Measurements from ENCODE around the gene TBC1D4.
"Not testable (repeated sequence)": the region's sequence is repeated elsewhere in the genome, so short reads cannot be mapped to it uniquely, and the experiment has no call there.

Gene TBC1D4

GRCh38 chr13:75268481-75268880 is 213.5 kb downstream of the TBC1D4 start:
- DNase-seq (ENCODE audit: low read depth): not testable (repeated sequence)

- no peak for DNase-seq (ENCODE audit: low read depth)
Measured at GRCh38 chr13:75264611-75265010, 217.4 kb downstream of the TBC1D4 start.

DNA sequence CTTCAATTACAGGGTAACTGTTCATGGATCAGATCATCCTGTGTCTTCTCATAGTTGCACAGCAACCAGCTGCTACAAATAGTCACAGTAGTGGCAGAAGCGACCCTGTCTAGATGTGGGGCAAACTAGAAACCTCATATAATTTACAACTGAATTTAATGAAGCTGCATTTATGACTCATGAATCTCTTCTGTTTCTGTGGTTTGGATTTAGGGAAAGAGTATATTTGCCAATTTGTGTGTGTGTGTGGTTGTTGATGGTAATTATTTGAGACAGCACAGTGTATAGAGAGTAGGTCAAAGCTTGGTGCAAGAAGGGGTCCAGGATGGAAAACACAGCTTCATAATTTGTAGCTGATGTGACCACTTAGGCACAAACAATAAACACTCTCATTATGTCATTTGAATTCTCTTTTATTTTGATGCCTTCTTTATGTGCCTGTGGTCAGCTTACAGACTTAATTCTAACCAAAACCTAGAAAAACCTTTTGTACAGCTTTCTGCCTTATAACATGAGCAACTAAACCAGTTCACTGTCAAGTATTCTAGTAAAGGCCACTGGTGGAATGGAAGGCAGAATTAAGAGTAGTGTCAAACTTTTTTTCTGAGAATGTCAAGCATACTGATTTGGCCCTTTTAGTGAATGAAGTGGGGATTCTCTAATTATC is 218.1 kb downstream of the TBC1D4 start:
- DNase-seq (ENCODE audit: low read depth): no peak

GRCh38 chr13:75258159-75258782 is 223.7 kb downstream of the TBC1D4 start:
- DNase-seq (ENCODE audit: low read depth): no peak

- DNase-seq (ENCODE audit: low read depth): no peak
Measured at GRCh38 chr13:75256922-75257321, 225.0 kb downstream of the TBC1D4 start.

- DNase-seq (ENCODE audit: low read depth): no peak
Measured at GRCh38 chr13:75255653-75256052, 226.3 kb downstream of the TBC1D4 start.

- DNase-seq (ENCODE audit: low read depth): no peak
Measured at GRCh38 chr13:75255147-75255546, 226.8 kb downstream of the TBC1D4 start.

GRCh38 chr13:75251188-75251587 is 230.8 kb downstream of the TBC1D4 start:
- DNase-seq (ENCODE audit: low read depth): no peak

- DNase-seq (ENCODE audit: low read depth): no peak
Measured at GRCh38 chr13:75250526-75251178, 231.3 kb downstream of the TBC1D4 start.

DNA sequence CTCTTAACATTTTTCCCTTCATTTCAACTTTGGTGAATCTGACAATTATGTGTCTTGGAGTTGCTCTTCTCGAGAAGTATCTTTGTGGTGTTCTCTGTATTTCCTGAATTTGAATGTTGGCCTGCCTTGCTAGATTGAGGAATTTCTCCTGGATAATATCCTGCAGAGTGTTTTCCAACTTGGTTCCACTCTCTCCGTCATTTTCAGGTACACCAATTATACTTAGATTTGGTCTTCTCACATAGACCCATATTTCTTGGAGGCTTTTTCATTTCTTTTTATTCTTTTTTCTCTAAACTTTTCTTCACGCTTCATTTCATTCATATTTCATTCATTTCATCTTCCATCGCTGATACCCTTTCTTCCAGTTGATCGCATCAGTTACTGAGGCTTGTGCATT is 236.4 kb downstream of the TBC1D4 start:
- DNase-seq (ENCODE audit: low read depth): not testable (repeated sequence)

GRCh38 chr13:75240240-75240639 is 241.7 kb downstream of the TBC1D4 start:
- DNase-seq (ENCODE audit: low read depth): not testable (repeated sequence)

DNA sequence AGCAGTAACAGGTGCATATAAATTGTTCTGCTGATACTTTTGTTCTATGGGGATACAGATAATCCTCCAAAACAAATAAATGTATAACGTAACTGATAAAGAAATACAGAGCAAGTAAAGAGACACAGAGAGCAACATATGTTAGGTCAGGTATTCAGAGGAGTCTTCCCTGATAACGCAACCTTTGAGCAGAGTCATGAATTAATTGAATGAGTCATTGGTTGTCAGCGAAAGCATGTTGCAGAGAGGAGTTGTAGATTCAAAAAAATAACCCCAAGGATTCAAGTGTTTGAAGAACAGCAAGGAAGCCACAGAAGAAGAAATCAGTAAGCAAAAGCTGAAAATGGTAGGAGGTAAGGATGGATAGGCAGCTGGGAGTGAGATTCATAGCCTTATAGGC is 245.2 kb downstream of the TBC1D4 start:
- no peak for DNase-seq (ENCODE audit: low read depth)
